GM12864 (cell line): Measurements from ENCODE around the gene SLC12A8.
A peak's percentile ranks its signal among the peaks of the same experiment; 100 is the strongest.

Experiments used
- DNase-seq: peaks from one replicate; pipeline ENCODE4 v3.0.0-alpha.2; 2011; ENCODE audit warnings: low read depth
- H3K4me3 ChIP-seq: 2 replicates; pipeline ENCODE4 v1.5.1; 2011; ENCODE audit warnings: mild to moderate bottlenecking, low read depth, low read length, control low read depth
- CTCF ChIP-seq: IDR thresholded peaks from 2 replicates; pipeline ENCODE4 v1.5.1; 2011; ENCODE audit warnings: low read depth, mild to moderate bottlenecking, moderate library complexity, low read length, control low read depth, inconsistent platforms; ENCODE audit errors: missing control alignments

The SLC12A8 gene

DNA sequence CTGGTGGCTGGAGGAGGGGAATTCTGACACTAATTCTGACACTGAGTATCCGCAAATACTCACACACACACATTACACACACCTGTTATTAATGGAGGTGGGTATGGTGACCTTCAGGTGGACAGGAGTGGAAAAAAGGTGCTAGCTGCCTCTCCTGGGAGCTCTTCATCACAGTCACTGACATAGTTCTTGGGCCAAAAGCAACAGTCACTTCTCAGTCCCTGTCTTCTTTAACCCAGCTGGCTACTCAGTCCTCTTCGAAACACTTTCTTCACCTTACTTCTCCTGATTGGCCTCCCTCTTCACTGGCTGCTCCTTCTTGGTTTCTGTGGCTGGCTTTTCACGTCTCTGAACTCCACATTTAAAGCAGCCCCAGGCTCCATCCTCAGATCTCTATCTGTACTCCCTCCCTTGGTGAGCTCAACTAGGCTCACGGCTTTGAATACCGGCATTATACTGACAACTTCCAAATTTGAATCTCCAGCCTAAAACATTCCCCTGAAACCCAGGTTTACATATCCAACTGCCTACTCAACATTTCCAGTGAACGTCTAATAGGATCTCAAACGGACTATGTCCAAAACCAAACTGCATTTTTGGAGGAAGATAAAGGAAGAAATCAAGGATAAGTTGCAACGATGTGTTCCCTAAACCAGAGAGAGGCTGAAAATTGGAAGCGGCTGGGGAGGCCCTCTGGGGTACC, 103.6 kb downstream of the SLC12A8 start:
- H3K4me3 ChIP-seq = peak overlapping the region; percentile 22
- DNase-seq = no peak
- no peak for TF ChIP-seq CTCF

DNA sequence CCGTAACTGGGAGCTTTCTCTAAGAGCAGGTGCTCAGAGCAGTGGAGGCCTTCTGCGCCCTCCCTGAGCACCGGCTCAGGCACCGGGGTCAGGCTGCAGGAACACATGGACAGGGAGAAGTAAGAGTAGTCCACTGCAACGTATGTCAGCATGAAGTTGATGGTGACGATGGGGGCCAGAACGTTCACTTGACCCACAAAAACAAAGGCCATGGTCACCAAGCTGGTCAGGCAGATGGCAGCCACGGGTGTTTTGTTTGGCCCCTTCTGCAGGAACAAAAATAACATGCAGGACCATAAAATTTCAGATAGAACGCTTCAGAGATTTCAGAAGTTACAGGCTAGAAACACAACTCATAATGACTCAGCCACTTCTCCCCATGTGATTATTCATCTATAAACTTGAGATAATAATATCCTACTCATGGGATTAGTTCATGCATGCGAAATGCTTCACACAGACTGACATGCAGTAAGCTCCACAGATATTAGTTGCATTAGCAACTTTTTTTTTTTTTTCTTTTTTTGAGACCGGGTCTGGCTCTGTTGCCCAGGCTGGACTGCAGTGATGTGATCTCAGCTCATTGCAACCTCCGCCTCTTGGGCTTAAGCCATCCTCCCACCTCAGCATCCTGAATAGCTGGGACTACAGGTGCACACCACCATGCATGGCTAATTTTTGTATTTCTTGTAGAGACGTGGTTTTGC, 104.5 kb downstream of the SLC12A8 start:
- peak overlapping the region; percentile 82 for H3K4me3 ChIP-seq
- DNase-seq = peak; percentile 81
- TF ChIP-seq CTCF = no peak

DNA sequence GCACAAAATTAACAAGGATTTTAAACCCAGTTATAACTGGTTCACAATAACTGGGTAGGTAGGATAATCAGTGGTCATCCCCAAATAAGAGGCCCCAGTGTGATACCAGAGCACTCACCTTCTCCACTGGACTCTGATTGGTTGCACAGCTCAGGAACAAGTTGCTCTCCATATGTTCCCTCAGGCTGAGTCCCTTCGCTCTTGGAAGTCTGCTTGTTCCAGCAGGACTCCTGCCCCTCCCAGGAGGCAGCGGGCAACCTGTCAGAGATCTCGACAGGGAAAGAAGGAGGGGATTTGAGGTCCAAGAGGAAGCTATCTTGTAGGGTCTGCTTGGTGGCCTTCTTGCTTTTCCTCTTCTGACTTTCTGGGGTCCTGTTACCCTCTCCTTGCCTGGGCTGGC, 105.2 kb downstream of the SLC12A8 start:
- no peak for TF ChIP-seq CTCF
- DNase-seq = no peak
- H3K4me3 ChIP-seq = peak overlapping the region; percentile 82

GRCh38 chr3:125105116-125105515, 107.4 kb downstream of the SLC12A8 start:
- H3K4me3 ChIP-seq = peak overlapping the region; percentile 82
- no peak for TF ChIP-seq CTCF
- no peak for DNase-seq

DNA sequence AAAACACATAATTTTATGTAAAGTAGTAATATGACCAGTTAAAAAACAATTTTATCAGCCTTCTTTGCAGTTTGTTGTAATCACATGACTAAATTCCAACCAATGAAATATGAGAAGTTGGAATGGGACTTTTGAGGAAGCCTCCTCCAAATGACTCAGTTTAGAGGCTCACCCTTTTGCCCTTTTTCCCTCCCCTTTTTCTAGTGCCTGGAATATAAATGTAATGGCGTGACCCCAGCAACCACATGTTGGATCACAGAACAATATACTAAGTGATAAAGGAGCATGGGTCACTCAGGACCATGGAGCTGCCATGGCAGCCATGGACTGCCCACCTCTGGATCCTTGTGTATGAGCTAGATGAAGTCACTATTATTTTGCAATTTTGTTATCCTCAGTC, 107.9 kb downstream of the SLC12A8 start:
- H3K4me3 ChIP-seq = peak overlapping the region; percentile 82
- no peak for DNase-seq
- no peak for TF ChIP-seq CTCF

GRCh38 chr3:125103406-125103805, 109.1 kb downstream of the SLC12A8 start:
- peak overlapping the region; percentile 31 for H3K4me3 ChIP-seq
- TF ChIP-seq CTCF = no peak
- DNase-seq = no peak
